CD4-positive, alpha-beta T cell (primary cell): Measurements from ENCODE around the gene GAS7. TPM values are rescaled to one million over a fixed set of nuclear protein-coding genes. Genes with fewer than 3 reads are reported as not detected.

ENCODE experiments used
- ATAC-seq: fragments of 200-7000 bp; cut with Tn5 transposase; one replicate; pipeline ENCODE4 v1.10.0; 2022; ENCODE audit warnings: mild to moderate bottlenecking; ENCODE audit not compliant: poor library complexity
- CTCF ChIA-PET: fragments of 350-600 bp; sonication (Branson Sonifier 250); formaldehyde crosslinking; loops from one replicate; lab custom pipeline; 2021; ENCODE audit warnings: antibody characterized with exemption, inconsistent platforms; lab: Charles Lee
- POLR2A ChIA-PET: fragments of 350-600 bp; sonication (Branson Sonifier 250); formaldehyde crosslinking; loops from one replicate; lab custom pipeline; 2021; ENCODE audit warnings: antibody characterized with exemption, inconsistent platforms; lab: Charles Lee
- DNase-seq, 14 experiments: peaks; one replicate each; pipeline ENCODE4 v3.0.0-alpha.2; 2013 to 2020; ENCODE audit warnings: mixed read lengths in 2 of 14
- H3K27ac ChIP-seq, 2 donors: one replicate each; pipeline versions ENCODE4 v1.5.1 to v1.7.0; 2013; ENCODE audit warnings: low read length in 2 of 2, low read depth in 1 of 2, mild to moderate bottlenecking in 1 of 2
- H3K27me3 ChIP-seq, 2 experiments: 1 replicate in 1 of 2; 2 replicates in 1 of 2; pipeline versions ENCODE4 v1.6.1 to v1.7.0; 2013; ENCODE audit warnings: low read length in 2 of 2, control low read depth in 1 of 2, mild to moderate bottlenecking in 1 of 2, moderate library complexity in 1 of 2; ENCODE audit not compliant: insufficient read depth in 2 of 2, control insufficient read depth in 1 of 2
- H3K36me3 ChIP-seq: one replicate; pipeline ENCODE4 v1.6.1; 2013; ENCODE audit warnings: low read length, control low read depth; ENCODE audit not compliant: insufficient read depth
- H3K4me1 ChIP-seq: one replicate; pipeline ENCODE4 v1.6.1; 2013; ENCODE audit warnings: low read length, control low read depth; ENCODE audit not compliant: insufficient read depth
- H3K4me3 ChIP-seq: one replicate; pipeline ENCODE4 v1.5.1; 2013; ENCODE audit warnings: mild to moderate bottlenecking, low read length, moderate library complexity
- H3K9me3 ChIP-seq, 2 experiments: 1 replicate in 1 of 2; 2 replicates in 1 of 2; pipeline versions ENCODE4 v1.6.1 to v1.7.0; 2013; ENCODE audit warnings: low read length in 2 of 2, mild to moderate bottlenecking in 2 of 2, control low read depth in 1 of 2, moderate library complexity in 1 of 2; ENCODE audit not compliant: control insufficient read depth in 1 of 2, insufficient read depth in 1 of 2
- H3K27ac Mint-ChIP-seq: one replicate; pipeline ENCODE4 v1.8.0; 2020; ENCODE audit warnings: mixed read lengths
- H3K27me3 Mint-ChIP-seq: one replicate; pipeline ENCODE4 v1.8.0; 2021; ENCODE audit warnings: mixed read lengths
- H3K36me3 Mint-ChIP-seq: one replicate; pipeline ENCODE4 v1.8.0; 2021; ENCODE audit warnings: low read depth, mixed read lengths
- H3K4me1 Mint-ChIP-seq: one replicate; pipeline ENCODE4 v1.8.0; 2021; ENCODE audit warnings: low read depth, mixed read lengths
- H3K4me3 Mint-ChIP-seq: one replicate; pipeline ENCODE4 v1.8.0; 2020; ENCODE audit warnings: mild to moderate bottlenecking, mixed read lengths
- H3K9me3 Mint-ChIP-seq: one replicate; pipeline ENCODE4 v1.8.0; 2020; ENCODE audit warnings: mixed read lengths
- intact Hi-C, 2 experiments: fragments of 100-400 bp; cut with DNase I in 1 of 2; cut with micrococcal nuclease in 1 of 2; formaldehyde crosslinking; loops; one replicate each; pipeline versions ENCODE4 v1.15.1 to v1.9.0; 2023 to 2025; cut with DNase I, micrococcal nuclease
- total RNA-seq, 174 experiments: library from RNA in 2 of 174; stranded (reverse) in 2 of 174; gene quantifications; one replicate each; pipeline ENCODE4 v1.2.3 and lab custom pipeline; 2021 to 2026
- TF ChIP-seq, protein P1 (sequence below): fragments of 200-600 bp; IDR thresholded peaks from one replicate; pipeline ENCODE4 v1.8.0; 2022; ENCODE audit warnings: antibody characterized with exemption, mild to moderate bottlenecking

The GAS7 gene
- total RNA-seq, 2 experiments from 2014 or later = 1.8 to 3.4 TPM

DNA sequence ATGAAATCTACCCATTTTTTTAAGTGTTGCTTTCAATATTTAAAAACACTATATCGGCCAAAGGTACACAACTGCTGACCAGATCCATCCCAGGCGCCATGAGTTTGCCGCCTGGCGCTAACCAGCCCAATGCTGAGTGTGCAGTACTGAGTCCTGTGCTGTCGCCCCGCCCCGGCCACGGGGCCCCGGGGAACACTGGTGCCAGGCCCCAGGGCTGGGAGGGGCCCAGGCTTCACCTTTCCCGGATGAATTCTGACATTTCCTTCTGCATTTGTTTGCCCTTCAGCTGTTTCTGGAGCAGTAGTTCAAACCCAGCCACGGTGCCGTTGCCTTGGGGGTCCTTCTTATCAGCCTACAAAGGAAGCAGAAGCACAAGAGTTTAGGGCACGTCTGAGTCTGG, 255.5 kb downstream of the GAS7 start:
- Histone ChIP-seq H3K27me3 (no peaks in the 10 kb centered on the region), H3K4me1 (no peaks in the 10 kb centered on the region), H3K27ac (no peak overlapping the region), H3K9me3 (peaks cover 0 to 17% of the 10 kb centered on the region in 2 experiments), H3K36me3 (no peaks in the 10 kb centered on the region), H3K4me3 (no peak overlapping the region)
- TF ChIP-seq, protein P1, sequence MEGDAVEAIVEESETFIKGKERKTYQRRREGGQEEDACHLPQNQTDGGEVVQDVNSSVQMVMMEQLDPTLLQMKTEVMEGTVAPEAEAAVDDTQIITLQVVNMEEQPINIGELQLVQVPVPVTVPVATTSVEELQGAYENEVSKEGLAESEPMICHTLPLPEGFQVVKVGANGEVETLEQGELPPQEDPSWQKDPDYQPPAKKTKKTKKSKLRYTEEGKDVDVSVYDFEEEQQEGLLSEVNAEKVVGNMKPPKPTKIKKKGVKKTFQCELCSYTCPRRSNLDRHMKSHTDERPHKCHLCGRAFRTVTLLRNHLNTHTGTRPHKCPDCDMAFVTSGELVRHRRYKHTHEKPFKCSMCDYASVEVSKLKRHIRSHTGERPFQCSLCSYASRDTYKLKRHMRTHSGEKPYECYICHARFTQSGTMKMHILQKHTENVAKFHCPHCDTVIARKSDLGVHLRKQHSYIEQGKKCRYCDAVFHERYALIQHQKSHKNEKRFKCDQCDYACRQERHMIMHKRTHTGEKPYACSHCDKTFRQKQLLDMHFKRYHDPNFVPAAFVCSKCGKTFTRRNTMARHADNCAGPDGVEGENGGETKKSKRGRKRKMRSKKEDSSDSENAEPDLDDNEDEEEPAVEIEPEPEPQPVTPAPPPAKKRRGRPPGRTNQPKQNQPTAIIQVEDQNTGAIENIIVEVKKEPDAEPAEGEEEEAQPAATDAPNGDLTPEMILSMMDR = no peak
- Mint-ChIP-seq H3K27me3 (no peaks in the 10 kb centered on the region), H3K27ac (no peak overlapping the region), H3K9me3 (peaks cover 2% of the 10 kb centered on the region), H3K4me3 (no peak overlapping the region), H3K4me1 (no peaks in the 10 kb centered on the region), H3K36me3 (no peaks in the 10 kb centered on the region)
- intact Hi-C loops = no loop called here
- POLR2A ChIA-PET = no interaction called here
- ATAC-seq (no peak), DNase-seq (no peak)
- CTCF ChIA-PET = interaction anchor here (0.8 kb wide), 1 partner anchor 18 kb away, joined by 3 read pairs; no protein-coding TSS in a partner anchor

DNA sequence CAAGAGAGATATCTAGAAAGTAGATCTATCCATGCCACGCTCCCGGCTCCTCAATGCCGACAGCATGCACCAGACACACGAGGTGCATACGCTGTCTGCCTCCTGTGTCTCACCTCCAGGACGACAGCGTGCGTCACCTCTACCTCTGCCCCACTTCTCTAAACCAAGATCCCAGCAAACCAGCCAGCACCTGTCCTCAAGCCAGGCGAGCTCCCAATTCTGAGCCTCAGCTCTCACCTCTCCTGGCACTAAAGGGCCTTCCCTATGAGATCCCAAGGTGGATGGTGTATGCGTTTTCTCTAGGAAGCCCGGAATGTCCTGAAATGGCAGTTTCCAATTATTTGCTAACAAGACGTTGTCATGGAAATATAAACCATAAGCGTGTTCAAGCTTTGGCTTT, 257.1 kb downstream of the GAS7 start:
- ATAC-seq = no peak
- no peak for DNase-seq
- POLR2A ChIA-PET = no interaction called here
- no peaks in the 10 kb centered on the region for H3K36me3 Mint-ChIP-seq
- no peak overlapping the region for H3K4me3 ChIP-seq
- CTCF ChIA-PET = interaction anchor here (1.5 kb wide), 1 partner anchor 17 kb away, joined by 3 read pairs; no protein-coding TSS in a partner anchor
- no peak overlapping the region for H3K27ac ChIP-seq
- H3K27me3 ChIP-seq = no peaks in the 10 kb centered on the region
- H3K9me3 Mint-ChIP-seq = peaks cover 2% of the 10 kb centered on the region
- intact Hi-C loops = no loop called here
- no peaks in the 10 kb centered on the region for H3K27me3 Mint-ChIP-seq
- H3K36me3 ChIP-seq = no peaks in the 10 kb centered on the region
- H3K9me3 ChIP-seq = peaks cover 0 to 24% of the 10 kb centered on the region in 2 experiments
- no peak overlapping the region for H3K4me3 Mint-ChIP-seq
- H3K4me1 ChIP-seq = no peaks in the 10 kb centered on the region
- H3K27ac Mint-ChIP-seq = no peak overlapping the region
- TF ChIP-seq, protein P1 = no peak
- H3K4me1 Mint-ChIP-seq = no peaks in the 10 kb centered on the region

DNA sequence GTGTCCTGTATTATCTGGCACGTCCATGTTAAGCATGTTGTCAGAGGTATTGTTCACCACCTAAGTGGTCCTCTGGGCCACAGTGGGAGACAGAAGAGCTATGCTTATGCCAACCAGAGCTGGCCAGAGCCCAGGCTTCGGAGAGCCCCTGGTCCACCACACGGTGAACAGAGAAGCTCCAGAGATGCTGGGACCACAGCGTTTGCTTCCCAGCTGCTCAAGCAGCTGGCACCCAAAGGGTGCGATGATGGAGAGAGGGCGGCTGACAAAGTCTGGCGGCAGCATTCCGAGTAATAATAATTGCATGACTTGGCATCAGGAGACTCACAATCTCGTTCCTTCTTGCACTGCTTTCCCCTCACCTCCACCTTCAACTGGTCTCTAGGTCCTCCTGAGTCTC, 257.6 kb downstream of the GAS7 start:
- Histone ChIP-seq H3K36me3 (no peaks in the 10 kb centered on the region), H3K9me3 (peaks cover 0 to 24% of the 10 kb centered on the region in 2 experiments), H3K4me3 (no peak overlapping the region), H3K27ac (no peak overlapping the region), H3K27me3 (no peaks in the 10 kb centered on the region), H3K4me1 (no peaks in the 10 kb centered on the region)
- H3K9me3 Mint-ChIP-seq = peaks cover 2% of the 10 kb centered on the region
- ATAC-seq (no peak), DNase-seq (no peak)
- CTCF ChIA-PET = interaction anchor here (1.5 kb wide), 1 partner anchor 16 kb away, joined by 3 read pairs; no protein-coding TSS in a partner anchor
- intact Hi-C loops = no loop called here
- TF ChIP-seq, protein P1 = no peak
- H3K4me1 Mint-ChIP-seq = no peaks in the 10 kb centered on the region
- H3K27me3 Mint-ChIP-seq = no peaks in the 10 kb centered on the region
- no peak overlapping the region for H3K4me3 Mint-ChIP-seq
- H3K27ac Mint-ChIP-seq = no peak overlapping the region
- POLR2A ChIA-PET = no interaction called here
- no peaks in the 10 kb centered on the region for H3K36me3 Mint-ChIP-seq
